HL-60 (cell line): ENCODE data around the gene MOCS1.

Source experiments
- GABPA ChIP-seq: IDR thresholded peaks from 2 replicates; pipeline ENCODE4 v1.6.1; 2012; ENCODE audit warnings: low read depth
- TF ChIP-seq, protein P1 (sequence below): IDR thresholded peaks from one replicate; pipeline ENCODE4 v1.5.1; 2011; ENCODE audit warnings: low read length, control low read depth, inconsistent platforms; ENCODE audit not compliant: insufficient read depth

DNA sequence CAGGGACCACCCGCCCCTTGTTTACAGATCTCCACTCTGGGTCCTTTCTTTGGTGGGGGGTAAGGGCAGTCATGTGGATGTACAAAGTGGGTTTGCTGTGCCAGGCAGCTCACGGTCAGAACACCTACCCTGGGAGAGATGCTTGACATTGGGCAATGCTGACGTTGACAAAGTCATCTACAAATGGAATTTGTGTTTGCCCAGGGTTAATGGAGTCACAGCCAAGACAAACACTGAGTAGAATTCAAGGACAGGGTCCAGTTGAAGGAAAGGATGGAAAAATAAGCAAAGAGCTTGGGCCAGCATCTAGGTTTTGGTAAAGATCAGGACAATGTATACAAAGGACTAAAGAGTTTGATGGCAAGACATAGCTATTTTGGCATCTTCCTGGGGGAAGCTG, 54.7 kb downstream of the MOCS1 start:
- TF ChIP-seq, protein P1, sequence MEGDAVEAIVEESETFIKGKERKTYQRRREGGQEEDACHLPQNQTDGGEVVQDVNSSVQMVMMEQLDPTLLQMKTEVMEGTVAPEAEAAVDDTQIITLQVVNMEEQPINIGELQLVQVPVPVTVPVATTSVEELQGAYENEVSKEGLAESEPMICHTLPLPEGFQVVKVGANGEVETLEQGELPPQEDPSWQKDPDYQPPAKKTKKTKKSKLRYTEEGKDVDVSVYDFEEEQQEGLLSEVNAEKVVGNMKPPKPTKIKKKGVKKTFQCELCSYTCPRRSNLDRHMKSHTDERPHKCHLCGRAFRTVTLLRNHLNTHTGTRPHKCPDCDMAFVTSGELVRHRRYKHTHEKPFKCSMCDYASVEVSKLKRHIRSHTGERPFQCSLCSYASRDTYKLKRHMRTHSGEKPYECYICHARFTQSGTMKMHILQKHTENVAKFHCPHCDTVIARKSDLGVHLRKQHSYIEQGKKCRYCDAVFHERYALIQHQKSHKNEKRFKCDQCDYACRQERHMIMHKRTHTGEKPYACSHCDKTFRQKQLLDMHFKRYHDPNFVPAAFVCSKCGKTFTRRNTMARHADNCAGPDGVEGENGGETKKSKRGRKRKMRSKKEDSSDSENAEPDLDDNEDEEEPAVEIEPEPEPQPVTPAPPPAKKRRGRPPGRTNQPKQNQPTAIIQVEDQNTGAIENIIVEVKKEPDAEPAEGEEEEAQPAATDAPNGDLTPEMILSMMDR = no peak
- no peak for TF ChIP-seq GABPA
